Activated CD8-positive, alpha-beta memory T cell treated with anti-CD3 and anti-CD28 coated beads for 48 hours (primary cell): Measurements from ENCODE around the gene SELENOW.
"Not testable (repeated sequence)": the region's sequence is repeated elsewhere in the genome, so short reads cannot be mapped to it uniquely, and the experiment has no call there.

Experiments
- DNase-seq, 3 experiments: peaks; one replicate each; pipeline ENCODE4 v3.0.0-alpha.2; 2020; ENCODE audit warnings: low read depth in 2 of 3, low spot score in 2 of 3

SELENOW gene

DNA sequence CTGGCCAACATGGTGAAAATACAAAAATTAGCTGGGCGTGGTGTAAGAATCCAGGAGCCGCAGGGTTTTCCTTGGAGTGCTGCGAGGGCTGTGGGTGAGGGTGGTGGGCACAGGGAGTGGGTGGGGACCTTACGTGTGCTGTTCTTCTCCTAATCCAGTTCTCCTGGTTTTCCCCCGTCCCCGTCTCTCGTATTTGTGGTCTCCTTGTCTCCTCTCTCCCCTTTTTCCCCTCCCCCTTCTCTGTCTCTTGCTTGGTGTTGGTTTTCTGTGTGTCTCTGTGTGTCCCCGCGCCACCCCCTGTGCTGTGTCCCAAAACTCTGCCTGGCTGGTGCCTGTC is 1.7 kb downstream of the SELENOW start:
- no peak for DNase-seq

DNA sequence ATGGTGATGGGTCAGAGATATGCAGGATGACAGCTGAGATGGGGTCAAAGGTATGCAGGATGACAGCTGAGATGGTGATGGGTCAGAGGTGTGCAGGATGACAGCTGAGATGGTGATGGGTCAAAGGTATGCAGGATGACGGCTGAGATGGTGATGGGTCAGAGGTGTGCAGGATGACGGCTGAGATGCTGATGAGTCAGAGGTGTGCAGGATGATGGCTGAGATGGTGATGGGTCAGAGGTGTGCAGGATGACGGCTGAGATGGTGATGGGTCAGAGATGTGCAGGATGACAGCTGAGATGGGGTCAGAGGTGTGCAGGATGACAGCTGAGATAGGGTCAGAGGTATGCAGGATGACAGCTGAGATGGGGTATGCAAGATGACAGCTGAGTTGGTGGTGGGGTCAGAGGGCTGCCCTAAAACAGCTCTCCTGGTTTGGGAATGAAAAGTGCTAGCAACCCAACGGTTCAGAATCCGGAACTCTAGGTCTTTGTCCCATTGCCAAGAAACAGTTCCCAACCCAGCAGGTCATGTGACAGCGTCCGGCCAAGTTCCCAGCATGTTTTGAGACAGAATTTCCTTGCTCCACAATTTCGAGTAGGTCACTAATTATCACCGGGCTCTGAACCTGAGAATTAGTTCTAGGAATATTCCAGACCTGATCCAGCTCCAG is 3.2 kb downstream of the SELENOW start:
- DNase-seq, result no peak

DNA sequence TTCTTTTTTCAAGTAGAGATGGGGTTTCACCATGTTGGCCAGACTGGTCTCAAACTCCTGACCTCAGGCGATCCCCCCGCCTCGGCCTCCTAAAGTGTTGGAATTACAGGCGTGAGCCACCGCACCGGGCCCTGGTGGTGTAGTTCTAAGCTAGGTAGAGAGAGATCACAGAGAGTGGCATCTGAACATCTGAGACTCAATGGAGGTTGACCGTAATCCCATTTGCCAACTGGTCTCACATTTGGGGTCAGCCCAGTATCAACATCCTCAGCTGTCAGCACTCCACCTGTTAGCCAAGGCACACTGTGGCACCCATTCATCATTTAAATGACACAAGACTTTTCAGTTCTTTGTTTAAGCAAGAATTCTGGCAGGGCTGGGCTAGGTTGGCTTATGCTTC is 8.1 kb downstream of the SELENOW start:
- DNase-seq, result no peak

DNA sequence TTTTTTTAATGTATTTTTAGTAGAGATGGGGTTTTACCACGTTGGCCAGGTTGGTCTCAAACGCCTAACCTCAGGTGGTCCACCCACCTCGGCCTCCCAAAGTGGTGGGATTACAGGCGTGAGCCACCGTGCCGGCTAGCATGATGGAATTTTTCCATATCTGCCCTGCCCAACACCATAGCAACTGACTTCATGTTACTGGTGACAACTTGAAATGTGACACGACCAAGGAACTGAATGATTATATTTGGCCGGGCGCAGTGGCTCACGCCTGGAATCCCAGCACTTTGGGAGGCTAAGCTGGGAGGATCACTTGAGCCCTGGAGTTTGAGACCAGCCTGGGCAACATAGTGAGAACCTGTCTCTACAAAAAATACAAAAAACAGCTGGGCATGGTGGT is 8.8 kb downstream of the SELENOW start:
- not testable (repeated sequence) for DNase-seq

DNA sequence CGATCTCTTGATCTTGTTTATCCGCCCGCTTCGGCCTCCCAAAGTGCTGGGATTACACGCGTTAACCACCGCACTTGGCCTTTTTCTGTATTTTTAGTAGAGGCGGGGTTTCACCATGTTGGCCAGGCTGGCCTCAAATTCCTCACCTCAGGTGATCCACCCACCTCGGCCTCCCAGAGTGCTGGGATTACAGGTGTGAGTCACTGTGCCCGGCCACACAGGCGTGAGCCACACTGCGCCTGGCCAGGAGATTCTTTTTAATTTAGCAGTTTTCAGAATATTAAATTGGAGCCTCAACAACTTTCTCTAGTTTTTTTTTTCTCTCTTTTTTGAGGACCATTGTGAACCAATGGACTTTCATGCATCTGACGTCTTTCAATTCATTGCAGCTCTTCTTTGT is 11.3 kb downstream of the SELENOW start:
- not testable (repeated sequence) for DNase-seq

DNA sequence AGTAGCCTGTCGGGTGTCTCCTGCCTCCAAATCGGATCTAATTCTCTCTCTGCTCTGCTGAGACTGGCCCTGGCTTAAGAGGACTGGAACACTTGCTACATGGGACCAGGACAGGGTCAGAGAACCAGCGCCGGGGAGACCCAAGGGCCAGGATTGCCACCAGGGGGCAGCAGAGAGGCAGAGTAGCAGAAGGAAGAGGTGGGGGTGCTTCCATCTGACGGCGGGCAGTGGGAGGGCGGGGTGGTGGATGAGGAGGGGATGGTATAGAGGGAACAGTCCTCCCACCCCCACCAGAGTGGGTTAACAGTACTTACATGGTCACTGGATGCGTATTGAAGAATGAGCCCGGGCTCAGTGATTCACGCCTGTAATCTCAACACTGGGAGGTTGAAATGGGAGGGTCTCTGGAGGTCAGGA is 11.9 kb downstream of the SELENOW start:
- DNase-seq, result peak; percentile 48 to 97 (median 96)

DNA sequence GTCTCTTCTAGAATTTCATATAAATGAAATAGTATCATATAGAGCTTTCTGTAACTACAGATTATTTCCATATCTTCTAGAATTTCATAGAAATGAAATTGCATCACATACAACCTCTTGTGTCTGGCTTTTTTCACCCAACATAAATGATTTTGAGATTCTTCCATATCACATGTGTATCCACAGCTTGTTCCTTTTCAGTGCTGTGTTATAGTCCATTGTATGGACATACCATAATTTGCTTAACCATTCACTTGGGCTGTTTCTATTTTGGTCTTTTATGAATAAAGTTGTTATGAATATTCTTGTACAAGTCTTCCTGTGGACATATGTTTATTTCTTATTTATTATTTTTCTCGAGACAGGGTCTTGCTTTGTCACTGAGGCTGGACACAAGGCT is 14.1 kb downstream of the SELENOW start:
- DNase-seq, result no peak

DNA sequence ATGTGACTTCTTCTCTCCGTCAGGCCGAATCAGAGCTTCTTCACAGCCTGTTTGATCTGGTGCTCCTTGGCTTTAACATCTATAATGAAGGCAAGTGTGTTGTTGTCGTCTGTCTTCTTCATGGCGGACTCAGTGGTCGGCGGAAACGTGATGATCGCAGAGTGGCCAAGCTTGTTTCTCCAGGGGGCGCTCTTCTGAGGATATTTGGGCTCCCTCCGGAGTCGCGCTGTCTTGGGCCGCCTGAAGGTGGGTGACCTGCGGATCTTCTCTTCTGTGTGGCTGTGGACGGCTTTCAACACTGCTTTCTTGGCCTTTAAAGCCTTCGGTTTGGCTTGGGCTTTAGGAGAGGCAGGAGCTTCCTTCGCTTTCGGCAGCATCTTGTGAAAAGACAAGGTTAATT is 16.0 kb downstream of the SELENOW start:
- no peak for DNase-seq

DNA sequence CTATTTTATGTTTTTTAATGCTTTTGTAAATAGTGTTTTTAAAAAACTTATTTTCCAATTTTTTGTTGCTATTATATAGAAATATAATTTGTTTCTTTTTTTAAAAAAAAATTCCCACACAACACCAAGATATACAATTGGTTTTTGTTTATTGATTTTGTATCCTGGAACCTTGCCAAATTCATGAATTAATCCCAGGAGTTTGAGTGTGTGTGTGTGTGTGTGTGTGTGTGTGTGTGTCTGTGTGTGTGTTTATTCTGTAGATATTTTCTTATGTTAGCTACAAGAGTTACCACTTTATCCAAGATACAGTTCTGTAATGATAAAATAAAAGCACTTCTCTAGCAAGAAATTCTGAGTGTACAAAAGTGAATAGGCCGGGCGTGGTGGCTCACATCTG is 18.3 kb downstream of the SELENOW start:
- DNase-seq, result no peak

DNA sequence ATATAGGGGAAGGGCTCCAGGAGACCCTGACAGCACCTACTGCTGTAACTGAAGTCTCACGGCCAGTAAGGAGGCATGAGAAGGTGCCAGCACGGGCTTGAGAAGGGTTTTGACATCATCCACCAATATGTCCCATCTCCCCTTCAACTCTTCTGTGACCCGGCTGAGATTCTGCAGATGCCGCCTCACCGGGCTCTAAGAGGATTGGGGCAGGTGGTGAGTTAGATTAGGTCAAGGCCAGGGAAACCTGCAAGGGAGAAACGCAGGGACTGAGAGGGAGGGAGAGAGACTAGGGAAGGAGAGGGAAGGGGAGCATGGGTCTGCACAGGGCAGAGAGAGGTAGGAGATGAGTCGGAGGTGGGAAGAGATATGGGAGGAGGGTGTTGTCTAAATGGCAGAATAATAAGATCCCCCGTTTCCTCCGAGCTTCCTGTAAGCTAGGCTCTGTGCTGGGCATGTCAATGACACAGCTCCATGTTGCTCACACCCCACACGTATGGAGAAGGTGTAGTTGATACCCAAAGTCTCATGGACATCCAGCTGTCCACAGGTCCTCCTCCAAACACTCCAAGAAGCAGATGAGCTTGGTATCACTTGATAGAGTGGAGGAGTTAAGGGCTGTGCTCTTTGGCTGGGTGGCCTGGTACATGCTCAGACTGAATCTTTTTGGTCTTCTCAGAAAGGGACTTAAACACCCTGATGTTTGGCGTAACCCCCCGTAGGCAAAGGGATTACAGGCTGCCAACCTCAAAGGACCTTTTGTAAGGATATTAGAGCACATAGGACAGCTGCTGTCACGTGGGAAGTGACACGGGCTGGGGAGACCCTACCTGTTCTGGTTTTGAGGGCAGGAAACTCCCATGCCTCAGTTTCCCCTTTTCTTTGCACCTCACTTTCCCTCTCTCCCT is 19.7 kb downstream of the SELENOW start:
- no peak for DNase-seq

DNA sequence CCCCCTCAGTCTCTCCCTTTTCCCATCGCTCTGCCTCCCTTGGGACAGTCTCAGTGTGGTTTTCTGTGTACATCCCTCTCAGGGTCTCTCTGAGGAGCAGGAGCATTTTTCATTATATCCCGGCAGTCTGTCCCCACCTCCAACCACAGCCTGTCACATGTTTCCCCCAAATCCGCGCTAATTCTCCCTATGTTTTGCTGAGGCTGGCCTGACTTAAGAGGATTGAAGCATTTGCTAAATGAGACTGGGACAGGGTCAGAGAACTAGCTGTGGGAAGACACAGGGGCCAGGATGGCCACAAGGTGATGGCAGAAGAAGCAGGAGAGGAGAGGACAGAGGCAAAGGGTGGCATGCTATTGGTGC is 20.4 kb downstream of the SELENOW start:
- DNase-seq, result no peak

DNA sequence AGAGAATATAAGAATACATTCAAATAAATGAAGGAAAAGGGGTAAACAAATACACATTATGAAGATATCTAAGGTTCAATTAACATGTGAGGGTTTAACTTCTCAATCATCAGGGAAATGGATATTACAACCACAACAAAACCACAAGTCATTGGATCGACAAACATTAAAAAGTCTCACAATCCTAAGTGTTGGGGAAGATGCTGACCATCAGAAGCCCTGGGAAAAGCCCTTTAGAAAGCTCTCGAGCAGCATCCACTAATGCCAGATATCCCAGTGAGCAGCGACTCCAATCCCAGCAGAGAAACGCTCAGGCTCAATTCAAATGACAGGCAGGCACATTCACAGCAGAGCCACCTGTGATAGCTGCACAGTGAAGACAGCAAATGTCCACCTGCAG is 22.8 kb downstream of the SELENOW start:
- no peak for DNase-seq

DNA sequence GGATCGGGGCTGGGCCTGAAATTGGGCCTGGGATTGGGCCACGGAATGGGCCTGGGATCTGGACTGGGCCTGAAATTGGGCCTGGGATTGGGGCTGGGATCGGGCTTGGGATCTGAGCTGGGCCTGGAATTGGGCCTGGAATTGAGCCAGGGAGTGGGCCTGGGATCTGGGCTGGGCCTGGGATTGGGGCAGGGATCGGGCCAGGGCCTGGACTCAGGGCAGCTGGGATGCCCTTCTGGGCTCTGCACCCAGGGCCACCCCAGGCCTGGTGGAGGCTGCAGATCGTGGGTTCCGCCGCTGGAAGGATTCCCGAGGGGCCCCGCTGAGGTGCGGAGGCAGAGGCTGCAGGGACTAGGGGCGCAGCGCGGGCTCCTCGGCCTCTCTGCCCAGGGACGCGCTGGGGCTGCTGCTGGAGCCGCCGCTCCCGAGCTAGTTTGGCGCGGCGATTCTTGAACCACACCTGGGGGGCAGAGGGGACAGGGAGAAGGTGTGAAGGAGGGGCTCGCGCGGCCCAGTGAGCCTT is 24.1 kb downstream of the SELENOW start:
- DNase-seq, result no peak

DNA sequence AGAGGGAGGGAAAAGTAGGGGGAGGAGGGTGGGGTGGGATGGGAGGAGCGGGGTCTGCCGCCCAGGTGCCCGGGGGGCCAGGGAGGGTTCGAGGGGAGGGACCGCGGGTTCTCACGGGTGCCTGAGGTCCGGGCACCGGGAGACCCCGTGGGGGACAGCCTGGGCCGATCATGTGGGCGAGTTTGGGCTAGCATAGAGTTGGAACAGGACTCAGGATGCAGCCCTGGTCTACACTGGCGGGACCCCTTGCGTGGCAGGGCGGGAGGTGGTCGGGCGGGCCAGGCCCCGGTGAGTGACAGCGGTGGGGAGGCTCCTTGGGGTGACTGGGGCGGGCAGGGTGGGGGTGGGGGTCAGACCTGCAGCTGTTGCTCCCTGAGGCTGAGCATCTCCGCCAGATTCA is 24.6 kb downstream of the SELENOW start:
- DNase-seq, result not testable (repeated sequence)

DNA sequence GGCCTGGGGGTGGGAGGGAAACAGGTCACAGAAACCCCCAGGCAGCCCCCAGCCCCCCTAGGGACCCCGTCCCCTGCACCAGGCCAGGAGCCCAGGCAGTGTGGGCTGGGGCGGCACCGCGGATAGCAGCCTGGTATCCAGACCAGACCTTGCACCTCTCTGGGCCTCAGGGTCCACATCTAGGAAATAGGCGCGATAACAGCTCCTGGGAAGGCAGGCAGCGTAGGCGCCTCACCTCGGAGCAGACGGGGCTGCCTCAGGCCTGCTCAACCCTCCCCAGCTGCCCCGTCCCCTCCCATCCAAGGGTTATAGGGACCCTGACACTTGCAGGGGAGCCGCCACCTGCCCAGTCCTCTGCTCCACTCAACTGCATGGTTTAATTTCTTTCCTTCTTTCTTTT is 25.2 kb downstream of the SELENOW start:
- DNase-seq, result not testable (repeated sequence)

DNA sequence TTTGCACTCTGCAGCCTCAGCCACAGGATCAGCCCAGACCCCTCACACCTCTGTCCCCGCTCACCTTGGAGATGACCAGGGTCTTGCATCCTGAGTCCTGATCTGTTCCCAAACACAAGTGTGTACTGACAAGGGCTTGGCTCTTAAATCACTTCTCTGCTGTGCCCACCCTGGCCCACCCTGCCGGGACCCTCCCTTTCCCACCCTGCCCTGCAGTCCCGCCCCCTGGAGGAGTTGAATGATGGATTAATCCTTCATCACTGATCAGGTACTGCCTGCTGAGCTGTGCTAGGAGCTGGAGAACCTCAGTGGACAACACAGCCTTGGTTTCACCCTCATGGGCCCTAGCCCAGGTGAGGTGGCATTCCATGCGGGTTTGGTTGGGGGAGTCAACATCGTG is 25.9 kb downstream of the SELENOW start, which contains the start of gene TPRX1:
TSS of gene TPRX1 (minus strand) at position 101 of the 400 bp plus-strand sequence. CDS start at position 89, 12 bp downstream.
- not testable (repeated sequence) for DNase-seq

DNA sequence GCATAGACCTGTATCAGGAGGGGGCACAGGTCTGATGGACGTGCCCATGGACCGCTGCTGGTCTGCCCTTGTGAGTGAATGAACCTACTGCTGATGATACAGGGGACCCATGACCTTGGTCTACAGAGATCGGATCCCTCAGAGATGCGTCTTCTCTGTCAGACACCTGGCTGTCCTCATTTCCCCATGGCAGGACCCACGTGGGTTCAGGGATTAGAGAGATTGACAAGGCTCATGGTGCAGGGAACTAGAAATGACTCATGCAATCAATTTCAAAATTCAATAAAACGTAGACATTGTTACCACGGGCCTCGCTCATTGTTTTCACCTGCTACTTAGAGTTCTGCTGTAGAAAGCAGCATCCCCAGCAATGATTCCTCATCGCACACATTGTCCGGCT is 26.8 kb downstream of the SELENOW start:
- no peak for DNase-seq

DNA sequence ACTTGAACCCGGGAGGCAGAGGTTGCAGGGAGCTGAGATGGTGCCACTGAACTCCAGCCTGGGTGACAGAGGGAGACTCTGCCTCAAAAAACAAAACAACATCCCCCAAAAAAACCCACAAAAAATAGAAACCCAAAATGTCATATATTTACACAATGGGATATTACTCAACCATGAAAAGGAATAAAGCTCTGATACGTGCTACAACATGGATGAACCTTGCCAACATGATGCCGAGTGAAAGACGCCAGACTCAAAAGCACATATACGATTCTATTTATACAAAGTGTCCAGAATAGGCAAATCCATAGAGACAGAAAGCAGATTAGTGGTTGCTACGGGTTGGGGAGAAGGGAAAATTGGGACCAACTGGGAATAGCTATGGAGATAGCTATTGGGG is 27.9 kb downstream of the SELENOW start:
- no peak for DNase-seq

DNA sequence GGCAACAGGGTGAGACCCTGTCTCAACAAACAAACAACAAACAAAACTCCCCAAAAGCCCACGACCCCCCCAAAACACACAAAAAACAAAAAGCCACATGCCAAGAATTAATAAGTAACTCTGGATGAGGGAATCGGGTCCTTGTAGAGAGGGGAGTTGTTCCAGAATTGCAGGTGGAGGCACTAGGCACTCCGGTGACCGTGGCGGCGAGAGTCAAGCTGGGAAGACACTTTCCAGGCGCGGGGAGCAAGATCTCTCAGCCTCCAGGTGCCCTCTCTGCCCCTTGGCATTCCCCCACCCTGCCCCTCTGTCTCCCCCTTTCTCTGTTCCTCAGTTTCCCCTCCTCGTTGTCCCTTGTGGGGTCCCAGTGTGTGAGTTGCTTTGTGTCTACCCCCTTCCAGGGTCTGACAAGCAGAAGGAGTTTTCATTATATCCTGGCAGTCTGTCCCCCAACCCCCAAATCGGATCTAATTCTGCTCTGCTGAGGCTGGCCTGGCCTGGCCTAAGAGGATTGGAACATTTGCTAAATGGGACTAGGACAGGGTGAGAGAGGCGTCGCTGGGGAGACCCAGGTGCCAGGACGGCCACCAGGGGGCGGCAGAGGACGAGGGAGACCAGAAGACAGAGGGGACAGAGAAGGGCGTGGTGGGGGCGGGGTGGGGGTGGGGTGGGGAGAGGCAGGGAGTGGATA is 34.9 kb downstream of the SELENOW start:
- DNase-seq, result peak; percentile 46 to 91 (median 87)

DNA sequence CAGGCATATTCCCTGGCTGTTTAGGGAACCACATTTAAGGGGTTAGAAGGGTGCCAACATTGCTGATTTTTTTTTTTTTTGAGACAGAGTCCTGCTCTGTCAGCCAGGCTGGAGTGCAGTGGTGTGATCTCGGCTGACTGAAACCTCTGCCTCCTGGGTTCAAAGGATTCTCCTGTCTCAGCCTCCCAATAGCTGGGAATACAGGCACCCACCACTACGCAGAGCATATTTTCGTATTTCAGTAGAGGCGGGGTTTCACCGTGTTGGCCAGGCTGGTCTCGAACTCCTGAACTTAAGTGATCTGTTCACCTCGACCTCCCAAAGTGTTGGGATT is 35.5 kb downstream of the SELENOW start:
- no peak for DNase-seq

DNA sequence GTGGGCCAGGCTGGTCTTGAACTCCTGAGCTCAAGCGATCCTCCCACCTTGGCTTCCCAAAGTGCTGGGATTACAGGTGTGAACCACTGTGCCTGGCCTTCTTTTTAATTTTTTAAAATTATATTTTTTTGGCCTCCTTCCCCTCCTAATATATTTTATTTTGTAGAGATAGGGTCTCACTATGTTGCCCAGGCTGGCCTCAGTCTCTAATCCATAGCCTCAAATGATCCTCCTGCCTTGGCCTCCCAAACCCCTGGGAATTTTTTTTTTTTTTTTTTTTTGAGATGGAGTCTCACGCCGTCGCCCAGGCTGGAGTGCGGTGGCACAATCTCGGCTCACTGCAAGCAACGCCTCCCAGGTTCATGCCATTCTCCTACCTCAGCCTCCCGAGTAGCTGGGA is 37.8 kb downstream of the SELENOW start:
- not testable (repeated sequence) for DNase-seq

DNA sequence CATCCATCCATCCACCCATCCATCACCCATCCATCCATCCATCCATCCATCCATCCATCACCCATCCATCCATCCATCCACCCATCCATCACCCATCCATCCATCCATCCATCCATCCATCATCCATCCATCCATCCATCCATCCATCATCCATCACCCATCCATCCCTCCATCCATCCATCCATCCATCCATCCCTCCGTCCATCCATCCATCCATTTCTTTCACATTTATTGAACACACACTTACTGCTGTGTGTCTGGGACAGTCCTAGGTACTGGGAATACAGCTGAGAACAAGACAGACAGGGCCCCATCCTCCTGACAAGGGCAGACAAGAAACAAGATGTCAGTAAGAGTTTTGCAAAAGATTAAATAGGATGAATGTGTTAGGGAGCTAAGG is 39.7 kb downstream of the SELENOW start:
- DNase-seq, result not testable (repeated sequence)
